Gastrocnemius medialis (tissue), 4 donors: ENCODE measurements around the gene SMIM11.
"Not testable (repeated sequence)": the region's sequence is repeated elsewhere in the genome, so short reads cannot be mapped to it uniquely, and the experiment has no call there.

ENCODE experiments used
- CTCF ChIP-seq, 5 experiments: fragments of 450-650 bp in 3 of 5; fragments of 200-600 bp in 2 of 5; sonication (generic) in 2 of 5; IDR thresholded peaks in 4 of 5; conservative IDR thresholded peaks in 1 of 5; 1 replicate in 4 of 5; 2 replicates in 1 of 5; pipeline ENCODE4 v1.5.1; 2016 to 2019; ENCODE audit warnings: antibody characterized with exemption in 5 of 5, mild to moderate bottlenecking in 3 of 5, moderate library complexity in 3 of 5
- POLR2A ChIP-seq, 2 donors: fragments of 450-650 bp; IDR thresholded peaks; one replicate each; pipeline ENCODE4 v1.6.1; 2017; ENCODE audit warnings: antibody characterized with exemption in 2 of 2, mild to moderate bottlenecking in 2 of 2, moderate library complexity in 2 of 2

- TF ChIP-seq CTCF (IDR thresholded peaks at IDR 0.05 in 4 of 5, conservative IDR thresholded peaks at IDR 0.05 in 1 of 5); POLR2A (IDR thresholded peaks at IDR 0.05): not testable (repeated sequence)
These were observed 7.8 kb downstream of the SMIM11 start for GRCh38 chr21:34383138-34383537.
